ENCODE results near the gene GPSM1. TPM values are rescaled to one million over a fixed set of nuclear protein-coding genes. Genes with fewer than 3 reads are reported as not detected.
A peak's percentile ranks its signal among the peaks of the same experiment; 100 is the strongest.

Gene GPSM1
- total RNA-seq, 2 experiments from 2014 or later, result 9.0 TPM

DNA sequence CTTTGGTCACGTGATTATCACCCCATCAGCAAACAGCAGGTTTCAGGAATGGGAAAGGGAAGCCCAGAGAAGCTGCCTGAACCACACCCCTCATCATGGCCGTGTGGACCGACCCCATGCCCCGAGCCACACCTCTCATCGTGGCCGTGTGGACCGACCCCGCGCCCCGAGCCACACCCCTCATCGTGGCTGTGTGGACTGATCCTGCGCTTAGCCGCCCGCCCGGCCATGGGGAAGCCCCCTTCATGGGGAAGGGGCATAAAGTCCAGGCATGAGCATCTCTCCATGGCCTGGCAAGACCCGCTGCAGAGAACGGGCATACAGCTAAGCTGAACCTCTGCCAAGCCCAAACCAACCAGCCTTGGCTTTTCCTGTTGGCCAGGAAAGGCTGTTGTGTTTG, 66.2 kb downstream of the GPSM1 start:
- CTCF ChIA-PET, result no interaction called here
- H3K27ac Mint-ChIP-seq, result no peak overlapping the region
- H3K4me3 Mint-ChIP-seq, result no peak overlapping the region
- H3K36me3 Mint-ChIP-seq (ENCODE audit: low read depth), result peaks cover 31% of the 10 kb centered on the region
- H3K9me3 Mint-ChIP-seq, result no peaks in the 10 kb centered on the region
- no peaks in the 10 kb centered on the region for H3K27me3 Mint-ChIP-seq (ENCODE audit: low read depth)
- DNase-seq, result no peak
- intact Hi-C loops (cut with micrococcal nuclease), result no loop called here
- peaks cover 10% of the 10 kb centered on the region for H3K4me1 Mint-ChIP-seq (ENCODE audit: low read depth)

DNA sequence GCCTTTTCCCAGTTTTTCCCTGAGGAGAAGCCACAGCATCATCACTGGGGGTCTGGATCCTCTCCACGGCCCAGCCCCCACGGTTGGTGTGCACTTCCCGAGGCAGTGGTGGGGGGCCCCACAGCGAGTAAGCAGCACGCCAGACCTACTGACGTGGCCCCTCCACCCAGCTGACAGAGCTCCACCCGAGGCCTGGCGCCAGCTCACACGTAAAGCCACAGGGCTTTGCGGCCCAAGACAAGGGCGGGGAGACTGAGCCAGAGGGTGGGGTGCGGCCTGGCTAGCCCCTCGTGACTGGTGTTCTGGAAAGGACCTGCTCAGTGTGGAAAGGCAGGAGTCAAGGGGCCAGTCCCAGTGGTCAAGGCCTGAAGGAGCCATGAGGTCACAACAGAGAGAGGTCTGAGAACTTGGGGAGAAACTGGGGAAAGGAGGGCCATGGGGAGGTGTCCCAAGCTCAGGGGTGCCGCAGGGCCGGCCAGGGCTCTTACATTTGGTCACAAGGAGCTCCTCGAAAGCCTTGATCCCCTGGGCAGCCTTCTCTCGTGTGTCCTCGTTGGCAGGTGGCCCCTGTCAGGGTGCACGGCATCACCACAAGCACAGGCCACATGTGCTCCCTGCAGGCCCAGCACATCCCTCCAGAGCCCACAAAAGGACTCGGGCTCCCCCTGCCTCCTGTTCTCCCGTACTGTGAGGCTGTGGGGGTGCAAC, 67.1 kb downstream of the GPSM1 start:
- DNase-seq, result no peak
- H3K27ac Mint-ChIP-seq, result peak overlapping the region; percentile 30
- no peaks in the 10 kb centered on the region for H3K27me3 Mint-ChIP-seq (ENCODE audit: low read depth)
- H3K9me3 Mint-ChIP-seq, result no peaks in the 10 kb centered on the region
- peaks cover 18% of the 10 kb centered on the region for H3K4me1 Mint-ChIP-seq (ENCODE audit: low read depth)
- H3K4me3 Mint-ChIP-seq, result no peak overlapping the region
- CTCF ChIA-PET, result no interaction called here
- H3K36me3 Mint-ChIP-seq (ENCODE audit: low read depth), result peaks cover 37% of the 10 kb centered on the region
- intact Hi-C loops (cut with micrococcal nuclease), result no loop called here

DNA sequence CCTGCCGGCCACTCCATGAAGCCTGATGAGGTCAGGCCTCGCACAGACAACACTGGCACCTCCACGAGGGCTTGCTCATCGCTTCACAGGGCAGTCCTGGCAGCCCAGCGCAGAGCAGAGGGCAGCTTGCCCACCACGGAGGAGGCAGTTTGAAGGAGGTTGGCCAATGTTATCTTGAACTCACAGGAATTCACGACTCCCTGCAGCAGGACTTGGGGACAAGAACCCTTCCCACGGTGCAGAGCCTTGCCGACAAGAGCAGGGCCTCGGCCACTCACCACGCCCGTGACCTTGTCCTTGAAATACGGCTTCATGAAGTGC, 67.6 kb downstream of the GPSM1 start:
- peaks cover 18% of the 10 kb centered on the region for H3K4me1 Mint-ChIP-seq (ENCODE audit: low read depth)
- no peaks in the 10 kb centered on the region for H3K9me3 Mint-ChIP-seq
- peak overlapping the region; percentile 30 for H3K27ac Mint-ChIP-seq
- H3K4me3 Mint-ChIP-seq, result no peak overlapping the region
- intact Hi-C loops (cut with micrococcal nuclease), result no loop called here
- peaks cover 35% of the 10 kb centered on the region for H3K36me3 Mint-ChIP-seq (ENCODE audit: low read depth)
- CTCF ChIA-PET, result no interaction called here
- DNase-seq, result no peak
- no peaks in the 10 kb centered on the region for H3K27me3 Mint-ChIP-seq (ENCODE audit: low read depth)

GRCh38 chr9:136395345-136396218, 68.2 kb downstream of the GPSM1 start:
- Mint-ChIP-seq H3K9me3 (no peaks in the 10 kb centered on the region), H3K36me3 (ENCODE audit: low read depth) (peaks cover 35% of the 10 kb centered on the region)

GRCh38 chr9:136396219-136396515, 68.8 kb downstream of the GPSM1 start:
- no peak overlapping the region for H3K27ac Mint-ChIP-seq
- H3K9me3 Mint-ChIP-seq, result no peaks in the 10 kb centered on the region
- CTCF ChIA-PET, result interaction anchor here (1.4 kb wide), 1 partner anchor 15 kb away, joined by 5 read pairs; no protein-coding TSS in a partner anchor

More at GRCh38 chr9:136395345-136396218, 68.2 kb downstream of the GPSM1 start:
- no peaks in the 10 kb centered on the region for H3K27me3 Mint-ChIP-seq (ENCODE audit: low read depth)
- intact Hi-C loops (cut with micrococcal nuclease), result no loop called here
- CTCF ChIA-PET, result interaction anchor here (1.4 kb wide), 1 partner anchor 15 kb away, joined by 5 read pairs; no protein-coding TSS in a partner anchor
- H3K4me3 Mint-ChIP-seq, result no peak overlapping the region
- peaks cover 19% of the 10 kb centered on the region for H3K4me1 Mint-ChIP-seq (ENCODE audit: low read depth)
- DNase-seq, result no peak
- no peak overlapping the region for H3K27ac Mint-ChIP-seq

GRCh38 chr9:136397643-136398042, 70.3 kb downstream of the GPSM1 start:
- DNase-seq, result no peak
- Mint-ChIP-seq H3K27me3 (ENCODE audit: low read depth) (no peaks in the 10 kb centered on the region), H3K36me3 (ENCODE audit: low read depth) (peaks cover 41% of the 10 kb centered on the region), H3K9me3 (no peaks in the 10 kb centered on the region), H3K4me1 (ENCODE audit: low read depth) (peaks cover 35% of the 10 kb centered on the region), H3K27ac (no peak overlapping the region), H3K4me3 (no peak overlapping the region)
- intact Hi-C loops (cut with micrococcal nuclease), result no loop called here
- CTCF ChIA-PET, result interaction anchor here (1.0 to 1.1 kb wide), 2 partner anchors 9 to 12 kb away, joined by 3 read pairs; no protein-coding TSS in a partner anchor

More at GRCh38 chr9:136396219-136396515, 68.8 kb downstream of the GPSM1 start:
- DNase-seq, result no peak
- Mint-ChIP-seq H3K4me1 (ENCODE audit: low read depth) (peaks cover 25% of the 10 kb centered on the region), H3K27me3 (ENCODE audit: low read depth) (no peaks in the 10 kb centered on the region), H3K4me3 (no peak overlapping the region), H3K36me3 (ENCODE audit: low read depth) (peaks cover 34% of the 10 kb centered on the region)
- intact Hi-C loops (cut with micrococcal nuclease), result no loop called here

DNA sequence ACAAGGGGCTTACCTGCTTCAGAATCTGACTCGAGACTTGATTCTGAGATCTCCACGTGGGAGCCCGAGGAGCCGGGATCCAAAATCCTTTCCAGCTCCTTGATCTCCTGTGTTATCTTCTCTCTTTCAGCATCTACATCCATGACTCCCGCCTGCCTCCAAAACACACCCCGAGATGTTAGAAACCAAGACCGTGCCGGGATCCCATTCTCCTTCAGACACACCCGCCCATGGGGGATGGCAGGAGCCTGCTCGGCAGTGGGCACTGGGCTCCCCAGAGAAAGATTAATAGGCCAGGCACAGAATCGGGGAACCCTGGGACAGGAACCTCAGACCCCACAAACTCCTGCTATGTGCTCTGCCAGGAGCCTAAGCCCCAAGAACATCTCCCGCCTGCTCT, 70.9 kb downstream of the GPSM1 start:
- peaks cover 42% of the 10 kb centered on the region for H3K36me3 Mint-ChIP-seq (ENCODE audit: low read depth)
- H3K27ac Mint-ChIP-seq, result peak overlapping the region; percentile 41
- CTCF ChIA-PET, result interaction anchor here (0.6 to 1.1 kb wide), 3 partner anchors 9 to 29 kb away, joined by 3 read pairs; no protein-coding TSS in a partner anchor

DNA sequence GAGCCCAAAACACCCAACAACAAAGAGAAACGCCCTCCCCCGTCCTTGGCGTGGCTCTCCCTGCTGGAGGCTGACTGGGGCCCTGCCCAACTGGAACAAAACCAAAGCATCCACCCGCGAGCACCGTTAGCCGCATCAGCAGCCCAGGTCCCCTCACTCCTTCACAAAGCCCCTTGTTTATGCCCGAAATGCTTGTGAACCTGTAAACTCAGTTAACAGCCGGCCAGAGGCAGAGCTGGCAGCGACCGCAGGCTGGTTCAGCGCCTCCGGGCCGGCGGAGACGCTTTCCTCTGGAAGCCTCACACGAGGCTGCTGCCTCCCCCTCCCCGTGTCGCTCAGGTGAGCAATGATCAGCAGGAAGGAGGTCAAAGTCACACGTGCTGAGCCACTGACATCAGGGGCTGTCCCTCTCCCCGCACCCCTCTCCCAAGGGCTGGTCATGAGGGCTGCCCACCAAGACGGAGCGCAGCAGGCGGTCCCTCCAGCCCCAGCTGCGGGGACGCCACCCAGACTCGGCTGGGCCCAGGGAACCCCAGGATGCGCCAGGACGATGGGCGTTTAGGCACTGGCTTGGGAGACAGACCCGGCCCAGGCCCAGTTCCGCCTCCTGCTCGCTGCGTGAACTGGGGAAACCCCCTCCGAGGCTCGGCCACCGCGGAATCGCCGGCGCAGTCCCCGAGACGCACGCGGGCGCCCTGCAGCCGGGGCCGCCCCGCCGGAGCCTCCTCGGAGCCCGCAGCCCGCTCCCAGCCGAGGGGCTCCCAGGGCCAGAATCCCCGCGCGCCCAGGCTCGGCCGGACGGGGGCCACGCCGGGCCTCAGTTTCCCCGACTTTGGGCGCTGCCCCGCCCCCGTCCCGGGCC, 72.1 kb downstream of the GPSM1 start:
- CTCF ChIA-PET, result interaction anchor here (0.7 to 1.5 kb wide), 2 partner anchors 10 to 36 kb away, joined by 3 read pairs; partner anchors contain the start of gene DNLZ
- H3K36me3 Mint-ChIP-seq (ENCODE audit: low read depth), result peaks cover 48% of the 10 kb centered on the region

More for the DNA sequence above, 70.9 kb downstream of the GPSM1 start:
- H3K4me1 Mint-ChIP-seq (ENCODE audit: low read depth), result peaks cover 37% of the 10 kb centered on the region
- DNase-seq, result no peak
- H3K4me3 Mint-ChIP-seq, result peak overlapping the region; percentile 78
- intact Hi-C loops (cut with micrococcal nuclease), result no loop called here
- H3K27me3 Mint-ChIP-seq (ENCODE audit: low read depth), result no peaks in the 10 kb centered on the region
- no peaks in the 10 kb centered on the region for H3K9me3 Mint-ChIP-seq

GRCh38 chr9:136400038-136400834, 72.9 kb downstream of the GPSM1 start, which contains the start of gene SNAPC4:
TSS of gene SNAPC4 (minus strand) at chr9:136400170. CDS start at chr9:136398428, 1,742 bp downstream.
- peak; percentile 85 for DNase-seq
- H3K27ac Mint-ChIP-seq, result peak within 1 kb of the TSS; percentile 59
- H3K4me1 Mint-ChIP-seq (ENCODE audit: low read depth), result peaks cover 57% of the 10 kb centered on the region
- peaks cover 51% of the 10 kb centered on the region for H3K36me3 Mint-ChIP-seq (ENCODE audit: low read depth)
- H3K4me3 Mint-ChIP-seq, result peak within 1 kb of the TSS; percentile 78
- H3K27me3 Mint-ChIP-seq (ENCODE audit: low read depth), result no peaks in the 10 kb centered on the region
- intact Hi-C loops (cut with micrococcal nuclease), result loop anchor here (1.0 to 5.0 kb wide), 6 partner anchors 10 to 687 kb away; partner anchors contain the start of genes CAMSAP1, ENTR1, MAN1B1 and PMPCA
- CTCF ChIA-PET, result interaction anchor here (0.6 to 1.5 kb wide), 8 partner anchors 9 to 483 kb away, joined by 3 to 8 read pairs (median 3); partner anchors contain the start of gene DNLZ
- no peaks in the 10 kb centered on the region for H3K9me3 Mint-ChIP-seq

More for the DNA sequence above, 72.1 kb downstream of the GPSM1 start:
- peaks cover 48% of the 10 kb centered on the region for H3K4me1 Mint-ChIP-seq (ENCODE audit: low read depth)
- intact Hi-C loops (cut with micrococcal nuclease), result loop anchor here (1.0 to 5.0 kb wide), 6 partner anchors 11 to 688 kb away; partner anchors contain the start of genes CAMSAP1, ENTR1, MAN1B1 and PMPCA
- peak overlapping the region; percentile 43 for H3K27ac Mint-ChIP-seq
- DNase-seq, result peak; percentile 58
- H3K4me3 Mint-ChIP-seq, result peak overlapping the region; percentile 78
- no peaks in the 10 kb centered on the region for H3K27me3 Mint-ChIP-seq (ENCODE audit: low read depth)
- no peaks in the 10 kb centered on the region for H3K9me3 Mint-ChIP-seq

DNA sequence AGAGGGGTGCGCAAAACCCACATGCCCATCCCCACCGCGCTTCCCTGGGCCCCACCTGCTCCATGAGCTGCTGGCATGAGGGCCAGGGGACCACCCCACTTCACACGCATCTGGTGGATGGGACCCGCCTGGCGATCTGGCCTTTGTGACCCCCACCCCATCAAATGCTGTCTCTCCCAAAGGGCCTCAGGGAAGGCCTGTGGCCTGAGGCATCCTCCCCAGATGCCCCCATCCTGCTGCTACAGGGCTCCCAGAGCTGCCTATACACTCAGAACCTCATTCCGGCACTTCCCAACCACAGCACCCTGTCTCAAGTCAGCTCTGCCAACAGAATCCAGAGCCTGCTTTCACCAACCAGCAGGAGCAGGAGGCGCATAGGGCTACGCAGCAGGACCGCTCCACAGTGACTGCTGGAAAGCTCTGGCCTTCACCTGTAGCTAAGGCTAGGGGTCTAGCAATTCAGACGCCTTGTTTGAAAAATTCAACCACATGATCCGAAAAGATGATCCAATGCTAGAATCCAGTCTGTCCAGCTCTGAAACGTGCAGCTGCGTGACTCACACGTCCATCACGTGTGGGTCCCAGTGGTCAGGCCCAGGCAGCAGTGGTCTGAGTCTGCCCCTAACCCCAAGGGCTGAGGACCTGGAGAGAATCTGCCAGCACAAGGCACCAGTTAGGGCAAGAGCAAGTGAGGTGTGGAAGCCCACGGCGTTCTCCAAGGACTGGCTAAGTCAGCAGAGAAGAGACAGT, 74.0 kb downstream of the GPSM1 start:
- intact Hi-C loops (cut with micrococcal nuclease), result loop anchor here (5.0 kb wide), 4 partner anchors 284 to 686 kb away; partner anchors contain the start of genes CAMSAP1, MAN1B1 and TMEM250
- H3K4me3 Mint-ChIP-seq, result peak overlapping the region; percentile 19
- no peak for DNase-seq
- H3K27ac Mint-ChIP-seq, result peak overlapping the region; percentile 85
- peaks cover 63% of the 10 kb centered on the region for H3K4me1 Mint-ChIP-seq (ENCODE audit: low read depth)
- H3K27me3 Mint-ChIP-seq (ENCODE audit: low read depth), result no peaks in the 10 kb centered on the region
- H3K9me3 Mint-ChIP-seq, result no peaks in the 10 kb centered on the region
- H3K36me3 Mint-ChIP-seq (ENCODE audit: low read depth), result peaks cover 56% of the 10 kb centered on the region
- CTCF ChIA-PET, result interaction anchor here (0.6 to 1.2 kb wide), 9 partner anchors 8 to 482 kb away, joined by 3 to 8 read pairs (median 3); no protein-coding TSS in a partner anchor

Data from activated naive CD4-positive, alpha-beta T cell treated with anti-CD3 and anti-CD28 coated beads for 36 hours (primary cell).